ENCODE measurements around the gene KRTAP5-5.
A peak's percentile ranks its signal among the peaks of the same experiment; 100 is the strongest.
"Not testable (repeated sequence)": the region's sequence is repeated elsewhere in the genome, so short reads cannot be mapped to it uniquely, and the experiment has no call there.

Gene KRTAP5-5

DNA sequence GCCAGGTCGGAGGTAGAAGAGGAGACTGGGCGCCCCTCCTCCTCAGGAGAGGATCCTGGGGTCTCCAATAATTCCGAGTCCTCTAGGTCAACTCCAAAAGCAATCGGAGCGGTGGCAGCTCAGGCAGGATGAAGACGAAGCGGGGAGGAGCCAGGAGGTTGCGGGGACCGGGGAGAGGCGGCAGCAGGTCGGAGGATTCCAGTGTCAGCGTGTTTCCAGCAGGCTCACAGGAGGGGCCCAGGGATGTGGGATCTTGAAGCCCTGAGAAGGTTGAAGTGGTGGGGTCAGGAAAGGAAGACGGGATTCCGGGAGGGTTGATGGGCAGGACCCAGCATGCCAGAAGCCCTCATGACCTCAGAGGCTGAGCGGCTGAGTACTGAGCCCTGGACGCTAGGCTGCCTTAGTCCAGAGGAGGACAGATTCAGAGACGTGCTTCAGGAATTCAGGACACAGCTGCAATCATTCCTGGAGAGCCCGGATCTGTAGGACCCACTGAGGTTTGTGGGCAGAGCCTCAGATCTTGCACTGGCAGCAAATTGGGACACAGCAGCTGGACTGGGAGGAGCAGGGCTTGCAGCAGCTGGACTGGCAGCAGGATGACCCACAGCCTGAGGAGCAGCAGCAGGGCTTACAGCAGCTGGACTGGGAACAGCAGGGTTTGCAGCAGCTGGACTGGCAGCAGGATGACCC lies 22.3 kb upstream of the KRTAP5-5 start:
- not testable (repeated sequence) for DNase-seq (ENCODE audit: low read depth in 2 of 2)

DNA sequence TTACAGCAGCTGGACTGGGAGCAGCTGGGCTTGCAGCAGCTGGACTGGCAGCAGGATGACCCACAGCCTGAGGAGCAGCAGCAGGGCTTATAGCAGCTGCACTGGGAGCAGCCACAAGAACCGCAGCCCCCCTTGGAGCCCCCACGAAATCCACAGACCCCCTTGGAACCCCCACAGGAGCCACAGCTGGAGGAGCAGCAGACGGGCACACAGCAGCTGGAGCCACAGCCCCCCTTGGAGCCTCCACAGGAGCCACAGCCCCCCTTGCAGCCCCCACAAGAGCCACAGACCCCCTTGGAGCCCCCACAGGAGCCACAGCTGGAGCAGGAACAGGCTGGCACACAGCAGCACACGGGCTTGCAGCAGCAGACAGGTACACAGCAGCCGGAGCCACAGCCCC lies 21.7 kb upstream of the KRTAP5-5 start:
- DNase-seq (ENCODE audit: low read depth in 2 of 2): not testable (repeated sequence)

DNA sequence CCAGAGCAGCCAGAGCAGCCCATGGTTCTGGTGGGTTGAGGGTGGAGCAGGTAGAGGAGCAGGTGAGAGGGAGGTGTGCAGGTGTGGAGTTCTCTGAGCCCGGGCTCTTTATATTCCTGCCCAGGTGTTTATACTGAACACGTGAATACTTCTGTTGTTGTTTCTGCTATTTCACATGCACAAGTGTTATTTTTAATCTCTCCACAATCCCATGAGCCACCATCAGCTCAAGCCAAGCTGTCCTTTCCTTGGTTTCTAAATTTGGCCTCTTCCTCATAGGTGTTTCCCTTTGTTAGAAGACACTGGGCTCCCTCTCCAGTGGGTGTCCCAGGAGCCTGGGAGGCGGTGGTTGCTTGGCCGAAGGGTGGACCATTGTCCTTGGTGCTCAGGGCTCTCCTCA lies 21.2 kb upstream of the KRTAP5-5 start, which contains the start of gene KRTAP5-3:
KRTAP5-3 (minus strand) TSS at position 101 of the 400 bp plus-strand sequence; CDS start at position 23, 78 bp downstream.
- no peak for DNase-seq (ENCODE audit: low read depth in 2 of 2)

DNA sequence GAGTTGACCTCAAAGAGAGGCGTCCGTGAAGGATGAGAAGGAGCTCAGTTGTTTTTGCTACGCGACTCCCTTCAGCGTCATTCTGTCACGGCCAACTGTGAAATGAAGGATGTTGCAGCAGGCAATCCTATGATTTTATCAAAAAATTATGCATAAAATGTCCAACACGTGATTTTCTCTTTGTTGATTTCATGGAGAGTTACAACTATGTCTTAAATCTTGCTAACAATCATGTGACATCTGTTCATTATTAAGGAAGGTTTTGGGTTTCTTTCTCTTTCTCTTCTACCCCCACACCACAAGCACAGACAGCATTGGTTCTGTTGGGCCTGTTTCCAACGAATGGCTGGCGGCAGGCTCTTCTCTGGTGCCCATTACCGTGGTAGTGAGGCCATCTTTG lies 11.3 kb upstream of the KRTAP5-5 start:
- DNase-seq (ENCODE audit: low read depth in 2 of 2): no peak

DNA sequence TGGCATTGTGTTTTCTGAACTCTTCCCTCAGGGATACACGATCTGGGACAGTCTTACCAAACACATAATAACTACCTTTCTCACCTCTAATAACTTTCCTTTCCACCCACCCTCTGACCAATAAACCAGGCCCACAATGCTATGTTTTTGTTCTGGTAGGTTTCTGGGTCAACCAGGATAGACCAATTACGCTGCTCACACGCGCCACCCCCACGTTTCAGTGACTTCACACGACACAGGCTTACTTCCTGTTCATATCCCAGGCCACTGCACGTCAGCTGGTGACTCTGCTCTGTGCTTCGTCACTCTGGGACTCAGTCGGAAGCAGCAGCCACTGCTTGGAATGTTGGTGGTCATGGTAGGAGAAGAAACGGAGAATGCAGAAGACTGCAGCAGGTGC lies 10.1 kb upstream of the KRTAP5-5 start:
- DNase-seq (ENCODE audit: low read depth in 2 of 2): no peak

DNA sequence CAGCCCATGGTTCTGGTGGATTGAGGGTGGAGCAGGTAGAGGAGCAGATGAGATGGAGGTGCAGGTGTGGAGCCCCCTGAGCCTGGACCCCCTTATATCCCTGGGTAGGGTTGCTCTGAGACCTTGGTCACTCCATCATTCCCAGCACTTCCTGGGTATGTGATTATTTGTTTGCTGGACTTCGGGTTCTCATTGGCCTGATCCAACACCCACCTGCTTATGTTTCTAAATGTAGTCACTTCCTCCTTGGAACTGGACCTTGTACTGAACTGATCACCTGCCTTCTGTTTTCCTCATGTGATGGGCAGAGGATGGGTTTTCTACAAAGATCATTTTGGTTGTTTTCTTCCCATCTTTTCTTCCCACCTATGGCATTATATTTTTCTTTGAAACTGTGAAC lies 7.5 kb upstream of the KRTAP5-5 start, which contains the start of gene KRTAP5-4:
KRTAP5-4 (minus strand) TSS at position 53 of the 400 bp plus-strand sequence; CDS start at position 8, 45 bp downstream.
- no peak for DNase-seq (ENCODE audit: low read depth in 2 of 2)

DNA sequence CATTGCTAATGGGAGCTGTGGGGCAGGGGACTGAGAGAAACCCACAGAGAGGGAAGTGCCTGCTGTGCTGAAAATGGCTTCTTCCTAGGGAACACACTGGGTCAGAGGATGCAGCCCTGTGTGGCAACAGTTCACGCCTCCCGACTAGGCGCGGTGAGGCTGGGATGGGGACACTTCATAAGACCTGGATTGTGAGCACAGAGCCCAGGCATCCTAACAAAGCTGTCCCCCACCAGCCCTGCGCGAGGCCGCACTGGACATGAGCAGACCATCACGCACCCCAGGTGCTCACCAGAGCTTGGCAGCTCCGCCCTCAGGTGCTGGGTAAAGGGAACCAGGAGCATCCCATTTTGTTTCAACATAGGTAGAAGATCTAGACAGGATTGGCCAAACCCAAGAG lies 5.9 kb upstream of the KRTAP5-5 start:
- no peak for DNase-seq (ENCODE audit: low read depth in 2 of 2)

DNA sequence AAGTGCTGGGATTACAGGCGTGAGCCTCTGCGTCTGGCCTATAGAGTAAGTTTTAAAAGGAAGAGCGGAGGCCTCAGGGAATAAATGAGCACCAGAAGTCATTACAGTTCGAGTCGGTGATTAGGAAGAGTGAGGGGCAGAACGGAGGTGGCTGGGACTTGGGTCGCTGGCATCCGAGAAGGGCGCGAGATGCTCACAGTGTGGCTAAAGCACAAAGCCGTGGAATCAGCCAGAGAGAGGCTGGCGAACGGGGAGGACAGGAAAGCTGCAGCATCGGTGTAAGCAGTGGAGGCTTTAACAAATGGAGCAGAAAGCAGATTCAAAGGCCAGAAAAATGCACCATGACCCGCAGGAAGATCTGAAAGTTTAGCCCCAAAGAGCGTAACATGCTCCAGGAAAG lies 5.0 kb upstream of the KRTAP5-5 start:
- DNase-seq (ENCODE audit: low read depth in 2 of 2): no peak

DNA sequence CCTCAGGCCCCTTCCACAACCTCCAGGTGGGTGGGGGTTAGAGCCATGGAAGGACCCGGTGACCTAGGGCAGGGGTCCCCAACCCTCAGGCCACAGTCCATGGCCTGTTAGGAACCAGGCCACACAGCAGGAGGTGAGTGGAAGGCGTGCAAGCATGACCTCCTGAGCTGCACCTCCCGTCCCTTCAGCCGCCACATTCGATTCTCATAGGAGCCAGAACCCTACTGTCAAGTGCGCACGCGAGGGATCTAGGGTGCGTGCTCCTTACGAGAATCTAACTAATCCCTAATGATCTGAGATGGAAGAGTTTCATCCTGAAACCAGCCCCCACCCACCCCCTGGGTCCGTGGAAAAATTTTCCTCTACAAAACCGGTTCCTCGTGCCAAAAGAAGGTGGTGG lies 4.0 kb upstream of the KRTAP5-5 start:
- DNase-seq (ENCODE audit: low read depth in 2 of 2): no peak

DNA sequence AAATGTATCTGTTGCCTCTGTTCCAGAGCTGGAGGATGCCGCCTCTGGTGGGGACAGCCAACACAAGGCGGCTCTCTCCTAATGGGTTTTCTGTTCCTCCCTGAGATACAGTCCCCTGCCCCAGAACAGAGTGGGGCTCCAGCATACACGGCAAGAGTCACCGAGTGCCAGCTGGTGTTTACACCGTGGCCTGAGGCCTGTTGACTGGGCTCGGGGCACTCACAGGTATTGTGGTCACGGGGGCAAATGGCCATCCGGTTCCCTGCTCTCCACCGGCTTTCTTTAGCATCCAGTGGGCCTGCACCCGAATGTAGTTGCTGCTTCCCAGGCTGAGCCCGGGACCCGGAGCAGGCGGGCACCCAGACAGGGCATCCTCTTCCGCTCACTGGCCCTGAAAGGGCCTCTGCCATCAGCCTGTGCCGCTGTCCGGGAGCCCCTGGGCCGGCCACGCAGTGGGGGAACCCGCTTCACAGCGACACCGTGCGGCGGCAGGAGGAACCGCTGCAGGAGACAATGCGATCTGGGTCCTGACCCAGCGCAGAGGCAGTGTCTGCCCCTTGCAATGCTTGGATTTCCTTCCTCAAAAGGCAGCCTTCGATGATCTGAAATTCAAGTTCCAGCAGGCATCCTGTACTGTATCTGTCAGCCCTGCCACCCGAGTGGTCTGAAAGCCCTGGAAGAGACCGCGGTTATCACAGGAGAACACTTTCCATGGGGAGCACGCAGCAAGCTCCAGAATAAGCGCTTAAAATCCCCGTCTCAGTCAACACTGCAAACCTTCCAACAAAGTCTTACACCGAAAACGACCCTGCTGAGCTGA lies 859 bp upstream of the KRTAP5-5 start:
- DNase-seq (ENCODE audit: low read depth in 2 of 2): peak; percentile 28 to 36

DNA sequence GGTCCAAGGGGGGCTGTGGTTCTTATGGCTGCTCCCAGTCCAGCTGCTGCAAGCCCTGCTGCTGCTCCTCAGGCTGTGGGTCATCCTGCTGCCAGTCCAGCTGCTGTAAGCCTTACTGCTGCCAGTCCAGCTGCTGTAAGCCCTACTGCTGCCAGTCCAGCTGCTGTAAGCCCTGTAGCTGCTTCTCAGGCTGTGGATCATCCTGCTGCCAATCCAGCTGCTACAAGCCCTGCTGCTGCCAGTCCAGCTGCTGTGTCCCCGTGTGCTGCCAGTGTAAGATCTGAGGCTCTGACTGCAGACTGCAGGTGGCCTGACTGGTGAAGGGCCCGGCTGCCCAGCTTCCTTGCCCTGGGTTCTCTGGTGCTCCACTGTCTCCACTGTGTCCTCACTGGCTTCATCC lies 696 bp downstream of the KRTAP5-5 start:
- DNase-seq (ENCODE audit: low read depth in 2 of 2): no peak

DNA sequence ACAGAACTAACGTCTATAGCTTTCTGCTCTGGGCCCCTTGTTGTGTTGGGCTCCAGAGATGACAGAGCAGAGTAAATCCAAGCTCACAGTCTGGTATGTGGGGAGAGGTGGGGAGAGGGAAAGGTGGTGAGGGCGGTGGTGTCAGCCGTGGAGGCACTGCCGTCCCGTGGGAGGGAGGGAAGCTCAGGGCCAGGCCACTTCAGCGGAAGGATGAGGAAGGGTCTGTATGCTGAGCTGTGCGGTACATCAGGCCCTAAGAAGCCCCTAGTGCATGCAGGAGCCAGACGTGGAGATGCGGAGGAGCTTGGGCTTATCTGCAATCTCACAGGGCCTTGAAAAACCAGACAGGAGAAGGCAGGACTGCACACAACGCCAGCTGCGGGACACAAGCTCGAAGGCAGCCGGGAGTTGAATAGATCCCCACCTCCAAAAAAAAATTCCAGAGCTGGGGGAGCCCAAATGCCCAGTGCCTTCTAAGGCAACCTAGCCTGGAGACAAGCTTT lies 1.5 kb downstream of the KRTAP5-5 start:
- DNase-seq (ENCODE audit: low read depth in 2 of 2): no peak

DNA sequence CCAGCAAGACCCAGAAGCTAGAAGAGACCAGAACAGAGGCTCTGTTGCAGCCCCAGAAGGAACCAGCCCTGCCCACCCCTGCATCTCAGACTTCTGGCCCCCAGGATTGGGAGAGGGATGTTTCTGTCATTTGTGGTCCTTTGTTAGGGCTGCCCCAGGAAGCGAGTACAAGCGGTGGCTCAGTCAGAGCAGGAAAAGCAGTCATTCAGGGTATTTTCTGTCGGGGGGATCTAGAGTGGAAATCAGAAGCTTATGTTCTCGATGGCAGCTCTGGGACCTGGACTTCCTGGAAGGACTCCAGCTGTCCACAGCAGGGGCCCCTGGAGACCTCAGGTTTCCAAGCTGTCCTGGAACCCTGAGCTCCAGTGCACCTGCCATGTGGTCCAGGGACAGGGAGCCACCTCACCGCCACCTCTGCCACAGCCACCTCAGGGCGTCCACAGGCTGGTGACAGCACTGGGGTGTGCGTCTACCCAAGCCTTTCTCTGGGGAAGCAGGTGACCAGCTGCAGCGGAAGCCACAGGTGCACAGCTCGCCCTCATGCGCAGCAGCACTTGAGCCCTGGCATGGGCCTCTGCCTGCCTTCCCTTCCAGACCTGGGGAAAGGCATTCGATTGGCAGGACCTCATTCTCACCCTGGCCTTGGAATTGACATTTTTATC lies 2.6 kb downstream of the KRTAP5-5 start:
- DNase-seq (ENCODE audit: low read depth in 2 of 2): no peak

DNA sequence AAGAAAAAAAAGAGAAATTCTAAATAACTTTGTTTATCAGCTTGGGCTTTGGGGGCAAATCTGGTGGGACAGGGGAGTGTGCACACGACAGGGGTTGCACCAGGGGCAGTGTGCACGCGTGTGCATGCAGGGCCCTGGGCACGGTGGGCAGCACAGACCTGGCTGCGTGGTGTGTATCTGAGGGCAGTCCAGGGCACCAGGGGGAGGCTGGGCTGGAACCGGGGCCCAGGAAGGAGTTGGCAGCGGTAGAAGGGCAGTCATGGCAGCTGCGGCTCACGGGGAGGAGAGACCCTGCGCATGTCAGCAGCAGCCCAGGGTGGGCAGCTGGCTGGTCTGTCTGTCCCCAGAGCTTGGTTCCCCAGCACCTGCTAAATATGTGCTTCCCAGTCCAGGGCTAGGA lies 4.3 kb downstream of the KRTAP5-5 start:
- DNase-seq (ENCODE audit: low read depth in 2 of 2): no peak

DNA sequence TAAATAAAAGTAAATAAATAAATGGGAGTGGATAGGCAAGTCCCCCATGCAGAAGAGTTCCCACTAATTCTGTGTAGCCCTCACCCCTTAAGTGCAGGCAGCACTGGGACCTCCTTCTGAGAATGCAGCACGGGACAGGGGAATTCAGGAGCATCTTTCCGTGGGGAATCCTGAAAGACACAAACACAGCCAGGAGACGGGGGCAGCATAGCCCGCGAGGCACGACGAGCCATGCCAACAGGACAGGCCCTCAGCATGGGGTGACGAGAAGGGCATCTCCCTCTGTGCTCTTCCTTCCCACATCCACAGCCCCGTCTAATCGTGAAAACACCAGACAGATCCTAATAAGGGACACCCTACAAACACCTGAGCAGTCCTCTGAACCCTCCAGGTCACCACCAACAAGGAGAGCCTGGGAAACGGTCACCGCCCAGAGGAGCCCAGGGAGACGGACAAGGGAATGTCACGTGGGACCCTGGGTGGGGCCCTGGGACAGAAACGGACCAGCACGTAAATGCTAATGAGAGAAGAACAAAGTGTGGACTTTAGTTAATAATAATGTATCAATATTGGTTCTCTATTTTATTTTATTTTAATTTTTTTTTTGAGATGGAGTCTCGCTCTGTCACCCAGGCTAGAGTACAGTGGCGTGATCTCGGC lies 6.8 kb downstream of the KRTAP5-5 start:
- no peak for DNase-seq (ENCODE audit: low read depth in 2 of 2)

DNA sequence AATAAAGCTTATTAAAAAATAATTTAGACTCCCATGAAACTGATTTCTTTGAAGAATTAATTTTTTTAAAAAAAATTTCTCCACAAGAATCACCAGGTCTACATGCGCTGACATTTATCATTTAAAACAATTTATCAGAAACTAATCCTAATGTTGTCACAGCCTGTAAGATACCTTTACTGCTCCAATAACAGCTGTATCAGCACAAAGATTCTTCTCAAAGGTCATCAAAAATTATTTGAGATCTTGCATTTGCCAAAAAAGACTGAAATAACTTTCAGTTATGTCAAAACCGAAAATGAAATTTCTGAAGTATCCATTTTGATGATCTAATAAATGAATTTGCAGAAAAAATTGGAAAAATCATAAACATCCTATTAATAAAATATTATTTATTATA lies 8.1 kb downstream of the KRTAP5-5 start:
- no peak for DNase-seq (ENCODE audit: low read depth in 2 of 2)

DNA sequence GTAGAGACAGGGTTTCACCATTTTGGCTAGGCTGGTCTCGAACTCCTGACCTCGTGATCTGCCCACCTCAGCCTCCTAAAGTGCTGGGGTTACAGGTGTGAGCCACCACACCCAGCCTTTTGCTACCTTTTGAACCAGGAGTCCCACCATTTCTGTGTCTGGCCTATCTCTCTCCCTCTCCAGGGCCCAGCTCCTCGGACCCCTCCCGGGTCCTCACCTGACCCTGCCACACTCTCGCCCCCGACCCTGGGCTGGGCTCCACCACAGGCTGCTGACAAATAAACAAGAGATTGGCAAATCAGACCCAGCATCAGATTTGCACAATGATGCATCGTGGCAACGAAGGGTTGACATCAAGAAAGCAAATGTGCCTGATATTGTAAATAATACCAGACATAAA lies 8.8 kb downstream of the KRTAP5-5 start:
- DNase-seq (ENCODE audit: low read depth in 2 of 2): no peak

DNA sequence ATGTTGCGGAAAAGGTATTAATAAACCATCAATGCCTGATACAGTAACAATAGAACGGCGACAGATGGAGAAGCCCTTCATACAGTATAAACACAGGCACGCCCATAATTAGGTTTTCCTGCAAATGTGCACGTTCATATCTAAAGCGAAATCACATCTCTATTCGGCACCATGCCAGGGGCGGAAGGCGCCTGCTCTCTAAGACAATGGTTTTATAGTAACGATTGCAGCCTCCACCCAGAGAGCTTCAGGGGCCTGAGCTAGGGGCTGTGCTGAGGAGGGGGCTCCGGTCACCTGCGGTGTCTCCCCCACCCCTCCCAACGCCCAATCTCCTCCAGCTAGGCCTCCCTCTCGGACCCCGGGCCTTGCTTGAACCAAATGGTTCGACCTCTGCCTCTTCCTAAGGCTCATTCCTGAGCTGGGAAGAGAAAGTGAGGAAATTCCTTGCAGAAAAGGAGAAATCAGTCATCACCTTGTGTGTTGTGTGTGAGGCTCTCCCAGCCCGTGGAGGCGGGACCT lies 9.6 kb downstream of the KRTAP5-5 start:
- DNase-seq (ENCODE audit: low read depth in 2 of 2): no peak

DNA sequence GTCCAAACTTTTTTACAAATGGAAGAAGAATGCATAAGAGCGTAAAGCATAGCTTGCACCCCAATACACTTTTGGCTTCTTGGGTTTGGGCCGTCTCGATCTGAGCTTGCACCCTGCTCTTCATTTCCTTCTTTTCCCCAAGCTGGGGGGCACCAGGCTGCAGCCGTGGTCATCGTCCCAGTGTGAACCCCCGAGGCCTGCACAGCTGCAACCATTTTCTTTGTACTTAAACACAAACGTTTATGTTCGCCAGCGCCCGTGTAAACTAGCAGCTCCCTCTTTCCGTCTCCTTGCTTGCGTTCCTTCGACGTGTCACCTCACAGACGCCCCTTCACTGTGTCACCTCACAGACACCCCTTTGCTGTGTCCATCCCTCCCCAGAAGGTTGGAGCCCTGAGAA lies 10.1 kb downstream of the KRTAP5-5 start:
- DNase-seq (ENCODE audit: low read depth in 2 of 2): no peak

DNA sequence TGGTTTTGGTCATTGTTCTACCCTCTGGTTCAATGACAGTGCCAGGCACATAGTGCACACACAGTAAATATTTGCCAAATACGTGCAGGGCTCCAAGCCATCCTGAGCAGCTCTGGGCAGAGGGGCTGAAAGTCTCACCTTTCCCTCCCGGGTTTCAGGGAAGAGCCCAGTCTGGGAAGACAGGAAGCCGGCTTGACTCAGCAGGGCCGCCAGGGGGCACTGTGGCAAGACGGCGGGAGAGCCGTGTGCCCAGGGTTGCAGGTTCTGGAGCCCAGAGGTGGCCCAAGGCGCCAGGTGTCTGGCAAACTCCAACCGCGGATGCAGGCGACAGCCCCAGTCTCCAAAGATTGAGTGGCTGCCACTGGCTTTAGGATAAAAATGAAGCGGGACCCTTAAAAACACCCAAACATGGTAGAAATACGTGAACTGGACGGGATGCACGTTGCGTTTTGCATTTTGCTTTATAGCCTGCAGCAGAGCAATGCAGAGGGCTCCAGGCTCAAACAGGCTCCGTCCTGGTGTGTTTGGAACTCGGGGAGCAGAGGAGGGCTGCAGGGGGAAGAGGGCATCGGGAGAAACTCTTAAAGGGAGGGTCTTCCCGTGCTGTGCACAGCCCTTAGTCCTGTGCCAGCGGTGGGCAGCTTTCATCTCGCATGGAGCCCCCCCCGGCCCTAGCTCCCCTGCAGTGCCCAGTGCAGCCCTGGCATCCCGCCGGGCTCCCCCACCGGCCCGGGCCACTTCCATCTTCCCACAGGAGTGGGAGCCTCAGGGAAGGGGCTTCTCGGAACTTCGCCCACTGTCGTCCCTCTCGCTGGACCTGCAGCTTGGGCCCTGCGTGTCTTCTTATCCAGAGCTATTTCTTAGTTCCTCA lies 10.7 kb downstream of the KRTAP5-5 start:
- peak in 1 of 2 donors; percentile 5 for DNase-seq (ENCODE audit: low read depth in 2 of 2)

DNA sequence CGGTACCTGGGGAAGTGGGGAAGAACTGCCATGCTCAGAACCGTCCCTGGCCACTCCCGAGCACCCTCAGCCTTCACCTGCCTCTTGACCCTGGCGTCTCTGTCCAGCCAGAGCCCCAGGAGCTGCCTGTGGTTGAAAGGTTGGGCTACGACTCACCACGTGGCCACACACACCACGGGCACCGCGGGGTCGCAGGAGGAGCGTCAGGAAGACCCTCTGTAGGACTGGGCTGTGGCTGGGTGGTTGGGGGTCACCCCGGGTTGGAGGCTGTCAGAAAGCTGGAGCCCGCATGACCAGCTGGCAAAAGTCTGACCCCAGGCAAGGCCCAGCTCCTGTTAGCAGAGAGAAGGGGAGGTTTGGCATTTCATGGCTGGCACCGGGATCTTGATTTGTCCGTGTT lies 11.5 kb downstream of the KRTAP5-5 start:
- no peak for DNase-seq (ENCODE audit: low read depth in 2 of 2)
